Measurements from ENCODE around the gene SLC13A4.

SLC13A4 gene

GRCh38 chr7:135759532-135759931, 31.5 kb upstream of the SLC13A4 start:
- H3K4me1 ChIP-seq (ENCODE audit: insufficient read depth, insufficient read length), result no peaks in the 10 kb centered on the region
- H3K9me3 ChIP-seq (ENCODE audit: insufficient read depth, low read length), result peaks cover 5% of the 10 kb centered on the region; the same call in 1 of the 2 replicates

GRCh38 chr7:135758531-135758932, 30.5 kb upstream of the SLC13A4 start:
- peaks cover 6% of the 10 kb centered on the region; the same call in 1 of the 2 replicates for H3K9me3 ChIP-seq (ENCODE audit: insufficient read depth, low read length)
- no peak overlapping the region for H3K9ac ChIP-seq (ENCODE audit: insufficient read length, low read depth)
- TF ChIP-seq ZNF274 (IDR thresholded peaks at IDR 0.05; ENCODE audit: low read depth, low read length), result no peak
- no peak for TF ChIP-seq SUZ12 (IDR thresholded peaks at IDR 0.05; ENCODE audit: extremely low read depth, insufficient read depth, insufficient read length)
- no peak for TF ChIP-seq YY1 (IDR thresholded peaks at IDR 0.05; ENCODE audit: insufficient read depth, insufficient read length)
- no peaks in the 10 kb centered on the region for H3K36me3 ChIP-seq (ENCODE audit: insufficient read depth, insufficient read length, low read length)
- no peaks in the 10 kb centered on the region for H3K4me1 ChIP-seq (ENCODE audit: insufficient read depth, insufficient read length)
- no peak overlapping the region for H3K4me3 ChIP-seq (ENCODE audit: insufficient read length, low read depth)
- peak; percentile 43 for DNase-seq (ENCODE audit: low read depth, low spot score)
- H3K27me3 ChIP-seq (ENCODE audit: insufficient read depth, insufficient read length), result no peaks in the 10 kb centered on the region

More at GRCh38 chr7:135759532-135759931, 31.5 kb upstream of the SLC13A4 start:
- H3K4me3 ChIP-seq (ENCODE audit: insufficient read length, low read depth), result no peak overlapping the region
- DNase-seq (ENCODE audit: low read depth, low spot score), result no peak
- no peak for TF ChIP-seq YY1 (IDR thresholded peaks at IDR 0.05; ENCODE audit: insufficient read depth, insufficient read length)
- TF ChIP-seq SUZ12 (IDR thresholded peaks at IDR 0.05; ENCODE audit: extremely low read depth, insufficient read depth, insufficient read length), result no peak
- TF ChIP-seq ZNF274 (IDR thresholded peaks at IDR 0.05; ENCODE audit: low read depth, low read length), result no peak
- H3K9ac ChIP-seq (ENCODE audit: insufficient read length, low read depth), result no peak overlapping the region
- H3K27me3 ChIP-seq (ENCODE audit: insufficient read depth, insufficient read length), result no peaks in the 10 kb centered on the region
- H3K36me3 ChIP-seq (ENCODE audit: insufficient read depth, insufficient read length, low read length), result no peaks in the 10 kb centered on the region

- DNase-seq (ENCODE audit: low read depth, low spot score), result no peak
- H3K27me3 ChIP-seq (ENCODE audit: insufficient read depth, insufficient read length), result no peaks in the 10 kb centered on the region
- no peak for TF ChIP-seq ZNF274 (IDR thresholded peaks at IDR 0.05; ENCODE audit: low read depth, low read length)
- no peak for TF ChIP-seq YY1 (IDR thresholded peaks at IDR 0.05; ENCODE audit: insufficient read depth, insufficient read length)
- no peak for TF ChIP-seq SUZ12 (IDR thresholded peaks at IDR 0.05; ENCODE audit: extremely low read depth, insufficient read depth, insufficient read length)
- H3K9ac ChIP-seq (ENCODE audit: insufficient read length, low read depth), result no peak overlapping the region
- peaks cover 12% of the 10 kb centered on the region; the same call in 1 of the 2 replicates for H3K9me3 ChIP-seq (ENCODE audit: insufficient read depth, low read length)
- H3K4me3 ChIP-seq (ENCODE audit: insufficient read length, low read depth), result no peak overlapping the region
- no peaks in the 10 kb centered on the region for H3K36me3 ChIP-seq (ENCODE audit: insufficient read depth, insufficient read length, low read length)
- no peaks in the 10 kb centered on the region for H3K4me1 ChIP-seq (ENCODE audit: insufficient read depth, insufficient read length)
Observed at GRCh38 chr7:135757719-135758411, 29.9 kb upstream of the SLC13A4 start.

- H3K36me3 ChIP-seq (ENCODE audit: insufficient read depth, insufficient read length, low read length), result no peaks in the 10 kb centered on the region
- no peak for DNase-seq (ENCODE audit: low read depth, low spot score)
- H3K4me3 ChIP-seq (ENCODE audit: insufficient read length, low read depth), result no peak overlapping the region
- H3K9me3 ChIP-seq (ENCODE audit: insufficient read depth, low read length), result peaks cover 12% of the 10 kb centered on the region; the same call in 1 of the 2 replicates
- H3K9ac ChIP-seq (ENCODE audit: insufficient read length, low read depth), result no peak overlapping the region
- TF ChIP-seq YY1 (IDR thresholded peaks at IDR 0.05; ENCODE audit: insufficient read depth, insufficient read length) (no peak), SUZ12 (IDR thresholded peaks at IDR 0.05; ENCODE audit: extremely low read depth, insufficient read depth, insufficient read length) (no peak), ZNF274 (IDR thresholded peaks at IDR 0.05; ENCODE audit: low read depth, low read length) (no peak)
- H3K4me1 ChIP-seq (ENCODE audit: insufficient read depth, insufficient read length), result no peaks in the 10 kb centered on the region
- H3K27me3 ChIP-seq (ENCODE audit: insufficient read depth, insufficient read length), result no peaks in the 10 kb centered on the region
Observed at GRCh38 chr7:135756191-135756590, 28.2 kb upstream of the SLC13A4 start.

- H3K4me1 ChIP-seq (ENCODE audit: insufficient read depth, insufficient read length), result no peaks in the 10 kb centered on the region
- H3K9me3 ChIP-seq (ENCODE audit: insufficient read depth, low read length), result peaks cover 12% of the 10 kb centered on the region; the same call in 1 of the 2 replicates
- H3K27me3 ChIP-seq (ENCODE audit: insufficient read depth, insufficient read length), result no peaks in the 10 kb centered on the region
- no peaks in the 10 kb centered on the region for H3K36me3 ChIP-seq (ENCODE audit: insufficient read depth, insufficient read length, low read length)
- H3K9ac ChIP-seq (ENCODE audit: insufficient read length, low read depth), result no peak overlapping the region
- H3K4me3 ChIP-seq (ENCODE audit: insufficient read length, low read depth), result no peak overlapping the region
- no peak for TF ChIP-seq SUZ12 (IDR thresholded peaks at IDR 0.05; ENCODE audit: extremely low read depth, insufficient read depth, insufficient read length)
- no peak for TF ChIP-seq YY1 (IDR thresholded peaks at IDR 0.05; ENCODE audit: insufficient read depth, insufficient read length)
- TF ChIP-seq ZNF274 (IDR thresholded peaks at IDR 0.05; ENCODE audit: low read depth, low read length), result no peak
- no peak for DNase-seq (ENCODE audit: low read depth, low spot score)
Observed at GRCh38 chr7:135755351-135755753, 27.4 kb upstream of the SLC13A4 start.

- peak; percentile 52 for DNase-seq (ENCODE audit: low read depth, low spot score)
- H3K9ac ChIP-seq (ENCODE audit: insufficient read length, low read depth), result no peak overlapping the region
- no peaks in the 10 kb centered on the region for H3K36me3 ChIP-seq (ENCODE audit: insufficient read depth, insufficient read length, low read length)
- TF ChIP-seq SUZ12 (IDR thresholded peaks at IDR 0.05; ENCODE audit: extremely low read depth, insufficient read depth, insufficient read length) (no peak), YY1 (IDR thresholded peaks at IDR 0.05; ENCODE audit: insufficient read depth, insufficient read length) (no peak), ZNF274 (IDR thresholded peaks at IDR 0.05; ENCODE audit: low read depth, low read length) (no peak)
- no peaks in the 10 kb centered on the region for H3K27me3 ChIP-seq (ENCODE audit: insufficient read depth, insufficient read length)
- peaks cover 12% of the 10 kb centered on the region; the same call in 1 of the 2 replicates for H3K9me3 ChIP-seq (ENCODE audit: insufficient read depth, low read length)
- H3K4me1 ChIP-seq (ENCODE audit: insufficient read depth, insufficient read length), result no peaks in the 10 kb centered on the region
- no peak overlapping the region for H3K4me3 ChIP-seq (ENCODE audit: insufficient read length, low read depth)
Observed at GRCh38 chr7:135753616-135754413, 25.8 kb upstream of the SLC13A4 start.

- Histone ChIP-seq H3K4me1 (ENCODE audit: insufficient read depth, insufficient read length) (no peaks in the 10 kb centered on the region), H3K9me3 (ENCODE audit: insufficient read depth, low read length) (peaks cover 7% of the 10 kb centered on the region; the same call in 1 of the 2 replicates), H3K27me3 (ENCODE audit: insufficient read depth, insufficient read length) (no peaks in the 10 kb centered on the region), H3K36me3 (ENCODE audit: insufficient read depth, insufficient read length, low read length) (no peaks in the 10 kb centered on the region), H3K4me3 (ENCODE audit: insufficient read length, low read depth) (no peak within 1 kb of the TSS), H3K9ac (ENCODE audit: insufficient read length, low read depth) (no peak within 1 kb of the TSS)
- TF ChIP-seq SUZ12 (IDR thresholded peaks at IDR 0.05; ENCODE audit: extremely low read depth, insufficient read depth, insufficient read length), result no peak
- TF ChIP-seq YY1 (IDR thresholded peaks at IDR 0.05; ENCODE audit: insufficient read depth, insufficient read length), result no peak
- no peak for TF ChIP-seq ZNF274 (IDR thresholded peaks at IDR 0.05; ENCODE audit: low read depth, low read length)
- DNase-seq (ENCODE audit: low read depth, low spot score), result no peak
Observed at GRCh38 chr7:135748770-135749169, 20.8 kb upstream of the SLC13A4 start, which contains the start of gene FAM180A. Gene FAM180A, minus strand, starts transcription at chr7:135748813. Its CDS starts 233 bp downstream, at chr7:135748580.
